Measurements from ENCODE around the gene PIK3C2G.
A peak's percentile ranks its signal among the peaks of the same experiment; 100 is the strongest.

The PIK3C2G gene

GRCh38 chr12:18339633-18340032 lies 78.3 kb downstream of the PIK3C2G start:
- Histone ChIP-seq H3K4me1 (ENCODE audit: control insufficient read depth in 2 of 2, insufficient read depth in 2 of 2, low read length in 2 of 2) (peaks cover under 1 to 7% of the 10 kb centered on the region in 2 donors), H3K27ac (ENCODE audit: low read depth in 2 of 2, low read length in 2 of 2) (no peak overlapping the region), H3K9ac (ENCODE audit: low read depth in 1 of 2, low read length in 2 of 2) (no peak overlapping the region), H3K36me3 (ENCODE audit: control insufficient read depth in 2 of 2, insufficient read depth in 2 of 2, low read length in 2 of 2) (no peaks in the 10 kb centered on the region), H3K4me3 (ENCODE audit: low read length in 2 of 2) (no peak overlapping the region), H3K27me3 (ENCODE audit: control insufficient read depth in 2 of 2, insufficient read depth in 2 of 2, low read length in 2 of 2) (no peaks in the 10 kb centered on the region), H3K9me3 (ENCODE audit: control insufficient read depth in 2 of 2, low read length in 2 of 2) (no peaks in the 10 kb centered on the region)

GRCh38 chr12:18340186-18340585 lies 78.9 kb downstream of the PIK3C2G start:
- Histone ChIP-seq H3K9me3 (ENCODE audit: control insufficient read depth in 2 of 2, low read length in 2 of 2) (no peaks in the 10 kb centered on the region), H3K4me1 (ENCODE audit: control insufficient read depth in 2 of 2, insufficient read depth in 2 of 2, low read length in 2 of 2) (peaks cover 5 to 9% of the 10 kb centered on the region in 2 donors), H3K27me3 (ENCODE audit: control insufficient read depth in 2 of 2, insufficient read depth in 2 of 2, low read length in 2 of 2) (no peaks in the 10 kb centered on the region), H3K27ac (ENCODE audit: low read depth in 2 of 2, low read length in 2 of 2) (no peak overlapping the region), H3K4me3 (ENCODE audit: low read length in 2 of 2) (no peak overlapping the region), H3K36me3 (ENCODE audit: control insufficient read depth in 2 of 2, insufficient read depth in 2 of 2, low read length in 2 of 2) (no peaks in the 10 kb centered on the region), H3K9ac (ENCODE audit: low read depth in 1 of 2, low read length in 2 of 2) (no peak overlapping the region)

GRCh38 chr12:18340786-18341185 lies 79.5 kb downstream of the PIK3C2G start:
- no peak overlapping the region for H3K4me3 ChIP-seq (ENCODE audit: low read length in 2 of 2)
- no peaks in the 10 kb centered on the region for H3K9me3 ChIP-seq (ENCODE audit: control insufficient read depth in 2 of 2, low read length in 2 of 2)
- H3K9ac ChIP-seq (ENCODE audit: low read depth in 1 of 2, low read length in 2 of 2): no peak overlapping the region
- H3K4me1 ChIP-seq (ENCODE audit: control insufficient read depth in 2 of 2, insufficient read depth in 2 of 2, low read length in 2 of 2): peaks cover 5 to 9% of the 10 kb centered on the region in 2 donors
- H3K27me3 ChIP-seq (ENCODE audit: control insufficient read depth in 2 of 2, insufficient read depth in 2 of 2, low read length in 2 of 2): no peaks in the 10 kb centered on the region
- H3K36me3 ChIP-seq (ENCODE audit: control insufficient read depth in 2 of 2, insufficient read depth in 2 of 2, low read length in 2 of 2): no peaks in the 10 kb centered on the region
- no peak overlapping the region for H3K27ac ChIP-seq (ENCODE audit: low read depth in 2 of 2, low read length in 2 of 2)

GRCh38 chr12:18343708-18344107 lies 82.4 kb downstream of the PIK3C2G start:
- Histone ChIP-seq H3K27ac (ENCODE audit: low read depth in 2 of 2, low read length in 2 of 2) (peak overlapping the region in 1 of 2 donors; percentile 52), H3K36me3 (ENCODE audit: control insufficient read depth in 2 of 2, insufficient read depth in 2 of 2, low read length in 2 of 2) (no peaks in the 10 kb centered on the region), H3K4me1 (ENCODE audit: control insufficient read depth in 2 of 2, insufficient read depth in 2 of 2, low read length in 2 of 2) (peaks cover 5 to 9% of the 10 kb centered on the region in 2 donors), H3K27me3 (ENCODE audit: control insufficient read depth in 2 of 2, insufficient read depth in 2 of 2, low read length in 2 of 2) (no peaks in the 10 kb centered on the region), H3K4me3 (ENCODE audit: low read length in 2 of 2) (no peak overlapping the region), H3K9ac (ENCODE audit: low read depth in 1 of 2, low read length in 2 of 2) (no peak overlapping the region), H3K9me3 (ENCODE audit: control insufficient read depth in 2 of 2, low read length in 2 of 2) (no peaks in the 10 kb centered on the region)

GRCh38 chr12:18345021-18345735 lies 83.9 kb downstream of the PIK3C2G start:
- Histone ChIP-seq H3K27me3 (ENCODE audit: control insufficient read depth in 2 of 2, insufficient read depth in 2 of 2, low read length in 2 of 2) (no peaks in the 10 kb centered on the region), H3K9me3 (ENCODE audit: control insufficient read depth in 2 of 2, low read length in 2 of 2) (no peaks in the 10 kb centered on the region), H3K27ac (ENCODE audit: low read depth in 2 of 2, low read length in 2 of 2) (no peak overlapping the region), H3K9ac (ENCODE audit: low read depth in 1 of 2, low read length in 2 of 2) (no peak overlapping the region), H3K36me3 (ENCODE audit: control insufficient read depth in 2 of 2, insufficient read depth in 2 of 2, low read length in 2 of 2) (no peaks in the 10 kb centered on the region), H3K4me1 (ENCODE audit: control insufficient read depth in 2 of 2, insufficient read depth in 2 of 2, low read length in 2 of 2) (peaks cover 5 to 9% of the 10 kb centered on the region in 2 donors), H3K4me3 (ENCODE audit: low read length in 2 of 2) (no peak overlapping the region)

GRCh38 chr12:18352312-18352711 lies 91.0 kb downstream of the PIK3C2G start:
- no peak overlapping the region for H3K27ac ChIP-seq (ENCODE audit: low read depth in 2 of 2, low read length in 2 of 2)
- H3K4me1 ChIP-seq (ENCODE audit: control insufficient read depth in 2 of 2, insufficient read depth in 2 of 2, low read length in 2 of 2): no peaks in the 10 kb centered on the region
- H3K9me3 ChIP-seq (ENCODE audit: control insufficient read depth in 2 of 2, low read length in 2 of 2): no peaks in the 10 kb centered on the region

GRCh38 chr12:18355429-18355828 lies 94.1 kb downstream of the PIK3C2G start:
- Histone ChIP-seq H3K36me3 (ENCODE audit: control insufficient read depth in 2 of 2, insufficient read depth in 2 of 2, low read length in 2 of 2) (no peaks in the 10 kb centered on the region), H3K9ac (ENCODE audit: low read depth in 1 of 2, low read length in 2 of 2) (no peak overlapping the region), H3K27ac (ENCODE audit: low read depth in 2 of 2, low read length in 2 of 2) (no peak overlapping the region), H3K4me1 (ENCODE audit: control insufficient read depth in 2 of 2, insufficient read depth in 2 of 2, low read length in 2 of 2) (no peaks in the 10 kb centered on the region), H3K4me3 (ENCODE audit: low read length in 2 of 2) (no peak overlapping the region), H3K9me3 (ENCODE audit: control insufficient read depth in 2 of 2, low read length in 2 of 2) (no peaks in the 10 kb centered on the region), H3K27me3 (ENCODE audit: control insufficient read depth in 2 of 2, insufficient read depth in 2 of 2, low read length in 2 of 2) (no peaks in the 10 kb centered on the region)

More at GRCh38 chr12:18352312-18352711, 91.0 kb downstream of the PIK3C2G start:
- H3K36me3 ChIP-seq (ENCODE audit: control insufficient read depth in 2 of 2, insufficient read depth in 2 of 2, low read length in 2 of 2): no peaks in the 10 kb centered on the region
- no peak overlapping the region for H3K4me3 ChIP-seq (ENCODE audit: low read length in 2 of 2)
- H3K9ac ChIP-seq (ENCODE audit: low read depth in 1 of 2, low read length in 2 of 2): no peak overlapping the region
- no peaks in the 10 kb centered on the region for H3K27me3 ChIP-seq (ENCODE audit: control insufficient read depth in 2 of 2, insufficient read depth in 2 of 2, low read length in 2 of 2)

GRCh38 chr12:18358077-18358476 lies 96.8 kb downstream of the PIK3C2G start:
- Histone ChIP-seq H3K9ac (ENCODE audit: low read depth in 1 of 2, low read length in 2 of 2) (no peak overlapping the region), H3K27me3 (ENCODE audit: control insufficient read depth in 2 of 2, insufficient read depth in 2 of 2, low read length in 2 of 2) (no peaks in the 10 kb centered on the region), H3K9me3 (ENCODE audit: control insufficient read depth in 2 of 2, low read length in 2 of 2) (no peaks in the 10 kb centered on the region), H3K36me3 (ENCODE audit: control insufficient read depth in 2 of 2, insufficient read depth in 2 of 2, low read length in 2 of 2) (no peaks in the 10 kb centered on the region), H3K4me1 (ENCODE audit: control insufficient read depth in 2 of 2, insufficient read depth in 2 of 2, low read length in 2 of 2) (no peaks in the 10 kb centered on the region), H3K4me3 (ENCODE audit: low read length in 2 of 2) (no peak overlapping the region), H3K27ac (ENCODE audit: low read depth in 2 of 2, low read length in 2 of 2) (no peak overlapping the region)

- no peaks in the 10 kb centered on the region for H3K9me3 ChIP-seq (ENCODE audit: control insufficient read depth in 2 of 2, low read length in 2 of 2)
- H3K36me3 ChIP-seq (ENCODE audit: control insufficient read depth in 2 of 2, insufficient read depth in 2 of 2, low read length in 2 of 2): no peaks in the 10 kb centered on the region
- no peaks in the 10 kb centered on the region for H3K4me1 ChIP-seq (ENCODE audit: control insufficient read depth in 2 of 2, insufficient read depth in 2 of 2, low read length in 2 of 2)
- no peak overlapping the region for H3K9ac ChIP-seq (ENCODE audit: low read depth in 1 of 2, low read length in 2 of 2)
- no peak overlapping the region for H3K27ac ChIP-seq (ENCODE audit: low read depth in 2 of 2, low read length in 2 of 2)
- no peaks in the 10 kb centered on the region for H3K27me3 ChIP-seq (ENCODE audit: control insufficient read depth in 2 of 2, insufficient read depth in 2 of 2, low read length in 2 of 2)
- no peak overlapping the region for H3K4me3 ChIP-seq (ENCODE audit: low read length in 2 of 2)
These were observed 97.6 kb downstream of the PIK3C2G start for GRCh38 chr12:18358930-18359329.

- Histone ChIP-seq H3K4me3 (ENCODE audit: low read length in 2 of 2) (no peak overlapping the region), H3K36me3 (ENCODE audit: control insufficient read depth in 2 of 2, insufficient read depth in 2 of 2, low read length in 2 of 2) (no peaks in the 10 kb centered on the region), H3K27ac (ENCODE audit: low read depth in 2 of 2, low read length in 2 of 2) (no peak overlapping the region), H3K4me1 (ENCODE audit: control insufficient read depth in 2 of 2, insufficient read depth in 2 of 2, low read length in 2 of 2) (no peaks in the 10 kb centered on the region), H3K9me3 (ENCODE audit: control insufficient read depth in 2 of 2, low read length in 2 of 2) (no peaks in the 10 kb centered on the region), H3K9ac (ENCODE audit: low read depth in 1 of 2, low read length in 2 of 2) (no peak overlapping the region), H3K27me3 (ENCODE audit: control insufficient read depth in 2 of 2, insufficient read depth in 2 of 2, low read length in 2 of 2) (no peaks in the 10 kb centered on the region)
These were observed 100.1 kb downstream of the PIK3C2G start for GRCh38 chr12:18361433-18361832.

Measured in mucosa of rectum (tissue), 2 donors.